Measurements from ENCODE around the gene CCDC93. TPM values are rescaled to one million over a fixed set of nuclear protein-coding genes. Genes with fewer than 3 reads are reported as not detected.

CCDC93 gene
- polyA plus RNA-seq, 1 donor (not counting 4 experiments of a cell fraction or from before 2014, with no cell fraction given), result 21.3 TPM

GRCh38 chr2:117940436-117940835, 73.4 kb downstream of the CCDC93 start:
- H3K4me2 ChIP-seq (ENCODE audit: control insufficient read depth, extremely low read depth, insufficient read depth, low read depth, low read length), result no peak overlapping the region
- peaks cover 42 to 52% of the 10 kb centered on the region in 2 experiments for H3K36me3 ChIP-seq (ENCODE audit: control insufficient read depth in 2 of 2, extremely low read depth in 1 of 2, insufficient read depth in 2 of 2, low read length in 2 of 2)
- DNase-seq (ENCODE audit: low read depth, low spot score) (no peak), FAIRE-seq (no peak)
- H3K9me1 ChIP-seq (ENCODE audit: control insufficient read depth, extremely low read depth, insufficient read depth, low read length), result no peaks in the 10 kb centered on the region
- no peak overlapping the region for H2AFZ ChIP-seq (ENCODE audit: control insufficient read depth, low read length)
- no peak overlapping the region for H3K9ac ChIP-seq (ENCODE audit: control insufficient read depth, extremely low read depth, insufficient read depth, low read length)
- no peak for TF ChIP-seq EZH2 (IDR thresholded peaks at IDR 0.05; ENCODE audit: low read length)
- H3K79me2 ChIP-seq (ENCODE audit: control insufficient read depth, insufficient read depth, low read length), result no peaks in the 10 kb centered on the region
- no peaks in the 10 kb centered on the region for H4K20me1 ChIP-seq (ENCODE audit: control insufficient read depth, extremely low read depth, insufficient read depth, low read length)
- dilution Hi-C loops (cut with MboI; ENCODE audit: extremely low pct_ligation_motif_present, low sequenced_read_pairs), result no loop called here
- no peak overlapping the region for H3K27ac ChIP-seq (ENCODE audit: control insufficient read depth, insufficient read depth, low read length)
- no peak overlapping the region for H3K4me3 ChIP-seq (ENCODE audit: control insufficient read depth in 2 of 3, extremely low read depth in 1 of 3, insufficient read depth in 2 of 3, low read depth in 1 of 3, low read length in 3 of 3)
- no peaks in the 10 kb centered on the region for H3K4me1 ChIP-seq (ENCODE audit: control insufficient read depth, extremely low read depth, insufficient read depth, low read length)
- H3K27me3 ChIP-seq (ENCODE audit: control insufficient read depth, extremely low read depth, insufficient read depth, low read length), result no peaks in the 10 kb centered on the region
- H3K9me3 ChIP-seq (ENCODE audit: control insufficient read depth, low read depth, low read length), result no peaks in the 10 kb centered on the region

- Histone ChIP-seq H3K27me3 (ENCODE audit: control insufficient read depth, extremely low read depth, insufficient read depth, low read length) (no peaks in the 10 kb centered on the region), H3K36me3 (ENCODE audit: control insufficient read depth in 2 of 2, extremely low read depth in 1 of 2, insufficient read depth in 2 of 2, low read length in 2 of 2) (peaks cover 40 to 46% of the 10 kb centered on the region in 2 experiments), H3K4me1 (ENCODE audit: control insufficient read depth, extremely low read depth, insufficient read depth, low read length) (no peaks in the 10 kb centered on the region), H3K27ac (ENCODE audit: control insufficient read depth, insufficient read depth, low read length) (no peak overlapping the region), H3K79me2 (ENCODE audit: control insufficient read depth, insufficient read depth, low read length) (no peaks in the 10 kb centered on the region), H3K9me3 (ENCODE audit: control insufficient read depth, low read depth, low read length) (no peaks in the 10 kb centered on the region), H3K4me2 (ENCODE audit: control insufficient read depth, extremely low read depth, insufficient read depth, low read depth, low read length) (no peak overlapping the region), H3K9ac (ENCODE audit: control insufficient read depth, extremely low read depth, insufficient read depth, low read length) (no peak overlapping the region), H3K4me3 (ENCODE audit: control insufficient read depth in 2 of 3, extremely low read depth in 1 of 3, insufficient read depth in 2 of 3, low read depth in 1 of 3, low read length in 3 of 3) (no peak overlapping the region), H2AFZ (ENCODE audit: control insufficient read depth, low read length) (no peak overlapping the region), H4K20me1 (ENCODE audit: control insufficient read depth, extremely low read depth, insufficient read depth, low read length) (no peaks in the 10 kb centered on the region), H3K9me1 (ENCODE audit: control insufficient read depth, extremely low read depth, insufficient read depth, low read length) (no peaks in the 10 kb centered on the region)
- dilution Hi-C loops (cut with MboI; ENCODE audit: extremely low pct_ligation_motif_present, low sequenced_read_pairs), result no loop called here
- no peak for TF ChIP-seq CTCF (optimal IDR thresholded peaks at IDR 0.05 in 1 of 3, IDR thresholded peaks at IDR 0.05 in 1 of 3, conservative IDR thresholded peaks at IDR 0.05 in 1 of 3; ENCODE audit: extremely low read depth in 1 of 3, insufficient read depth in 2 of 3, low read length in 3 of 3)
- no peak for TF ChIP-seq EZH2 (IDR thresholded peaks at IDR 0.05; ENCODE audit: low read length)
- FAIRE-seq (no peak), DNase-seq (ENCODE audit: low read depth, low spot score) (no peak)
These were observed 75.3 kb downstream of the CCDC93 start for GRCh38 chr2:117938611-117939010.

GRCh38 chr2:117936871-117937428, 76.9 kb downstream of the CCDC93 start:
- no peak overlapping the region for H3K4me2 ChIP-seq (ENCODE audit: control insufficient read depth, extremely low read depth, insufficient read depth, low read depth, low read length)
- H3K4me3 ChIP-seq (ENCODE audit: control insufficient read depth in 2 of 3, extremely low read depth in 1 of 3, insufficient read depth in 2 of 3, low read depth in 1 of 3, low read length in 3 of 3), result no peak overlapping the region
- TF ChIP-seq EZH2 (IDR thresholded peaks at IDR 0.05; ENCODE audit: low read length) (no peak), CTCF (optimal IDR thresholded peaks at IDR 0.05 in 1 of 3, IDR thresholded peaks at IDR 0.05 in 1 of 3, conservative IDR thresholded peaks at IDR 0.05 in 1 of 3; ENCODE audit: extremely low read depth in 1 of 3, insufficient read depth in 2 of 3, low read length in 3 of 3) (no peak)
- no peaks in the 10 kb centered on the region for H3K9me1 ChIP-seq (ENCODE audit: control insufficient read depth, extremely low read depth, insufficient read depth, low read length)
- no peak for FAIRE-seq
- H3K36me3 ChIP-seq (ENCODE audit: control insufficient read depth in 2 of 2, extremely low read depth in 1 of 2, insufficient read depth in 2 of 2, low read length in 2 of 2), result peaks cover 38 to 41% of the 10 kb centered on the region in 2 experiments
- no peaks in the 10 kb centered on the region for H3K79me2 ChIP-seq (ENCODE audit: control insufficient read depth, insufficient read depth, low read length)
- DNase-seq (ENCODE audit: low read depth, low spot score), result no peak
- no peak overlapping the region for H2AFZ ChIP-seq (ENCODE audit: control insufficient read depth, low read length)
- H3K9me3 ChIP-seq (ENCODE audit: control insufficient read depth, low read depth, low read length), result no peaks in the 10 kb centered on the region
- H3K4me1 ChIP-seq (ENCODE audit: control insufficient read depth, extremely low read depth, insufficient read depth, low read length), result no peaks in the 10 kb centered on the region
- dilution Hi-C loops (cut with MboI; ENCODE audit: extremely low pct_ligation_motif_present, low sequenced_read_pairs), result no loop called here
- H3K27ac ChIP-seq (ENCODE audit: control insufficient read depth, insufficient read depth, low read length), result no peak overlapping the region
- H3K27me3 ChIP-seq (ENCODE audit: control insufficient read depth, extremely low read depth, insufficient read depth, low read length), result no peaks in the 10 kb centered on the region
- no peak overlapping the region for H3K9ac ChIP-seq (ENCODE audit: control insufficient read depth, extremely low read depth, insufficient read depth, low read length)
- H4K20me1 ChIP-seq (ENCODE audit: control insufficient read depth, extremely low read depth, insufficient read depth, low read length), result no peaks in the 10 kb centered on the region
